Stimulated activated CD4-positive, alpha-beta T cell treated with anti-CD3 and anti-CD28 coated beads, Interleukin-1b, Interleukin-23, amount 100 ng/mL, for 4 hours (primary cell): Measurements from ENCODE around the gene SYNJ1.
"Not testable (repeated sequence)": the region's sequence is repeated elsewhere in the genome, so short reads cannot be mapped to it uniquely, and the experiment has no call there.

Source experiments
- DNase-seq, 2 donors: peaks; one replicate each; pipeline ENCODE4 v3.0.0-alpha.2; 2020; ENCODE audit warnings: low read depth in 2 of 2

The SYNJ1 gene

GRCh38 chr21:32739946-32740345 is 12.1 kb upstream of the SYNJ1 start:
- DNase-seq = no peak

DNA sequence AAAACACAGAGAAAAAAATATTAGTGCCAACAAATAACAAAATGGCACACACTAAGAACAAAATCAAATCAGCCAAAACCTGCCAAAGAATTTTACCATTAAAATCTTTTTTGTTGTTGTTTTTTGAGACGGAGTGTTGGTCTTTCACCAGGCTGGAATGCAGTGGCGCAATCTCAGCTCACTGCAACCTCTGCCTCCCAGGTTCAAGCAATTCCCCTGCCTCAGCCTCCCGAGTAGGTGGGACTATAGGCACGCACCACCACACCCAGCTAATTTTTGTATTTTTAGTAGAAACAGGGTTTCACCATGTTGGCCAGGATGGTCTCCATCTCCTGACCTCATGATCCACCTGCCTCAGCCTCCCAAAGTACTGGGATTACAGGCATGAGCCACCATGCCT is 8.3 kb upstream of the SYNJ1 start:
- DNase-seq = not testable (repeated sequence)

- no peak for DNase-seq
These were observed 7.7 kb upstream of the SYNJ1 start for GRCh38 chr21:32735524-32735923.

DNA sequence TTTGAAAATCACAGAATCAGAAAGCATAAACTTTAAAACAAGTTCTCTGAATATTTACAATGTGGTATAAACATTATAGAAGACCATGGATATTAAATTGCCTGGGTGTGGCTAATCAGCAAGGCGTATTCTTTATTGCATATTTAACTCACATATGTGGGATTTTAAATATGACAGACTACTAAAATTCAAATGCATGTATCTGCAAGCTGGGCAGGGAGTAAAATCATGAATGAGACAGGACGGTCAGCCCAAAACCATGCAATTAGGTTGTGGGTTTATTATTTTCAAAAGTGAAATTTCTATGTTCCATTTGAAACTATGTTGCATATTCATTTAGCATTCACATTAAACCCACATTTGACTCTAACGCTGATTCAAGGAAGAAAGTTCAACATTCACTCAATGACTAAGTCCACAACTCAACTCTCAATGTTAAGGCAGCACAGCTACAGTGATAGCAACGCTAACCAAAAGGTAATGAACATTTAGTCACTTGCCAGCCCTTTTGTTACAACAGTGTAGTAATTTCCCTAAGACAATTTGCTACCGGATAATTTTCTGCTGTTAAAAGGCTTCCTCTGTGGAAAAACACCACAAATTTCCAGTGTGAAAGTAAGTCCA is 6.3 kb upstream of the SYNJ1 start:
- no peak for DNase-seq

- DNase-seq = no peak
These were observed 5.5 kb upstream of the SYNJ1 start for GRCh38 chr21:32733356-32733755.

GRCh38 chr21:32732544-32732943 is 4.7 kb upstream of the SYNJ1 start:
- DNase-seq = no peak

- DNase-seq = no peak
These were observed 1.0 kb upstream of the SYNJ1 start for GRCh38 chr21:32728848-32729247.

DNA sequence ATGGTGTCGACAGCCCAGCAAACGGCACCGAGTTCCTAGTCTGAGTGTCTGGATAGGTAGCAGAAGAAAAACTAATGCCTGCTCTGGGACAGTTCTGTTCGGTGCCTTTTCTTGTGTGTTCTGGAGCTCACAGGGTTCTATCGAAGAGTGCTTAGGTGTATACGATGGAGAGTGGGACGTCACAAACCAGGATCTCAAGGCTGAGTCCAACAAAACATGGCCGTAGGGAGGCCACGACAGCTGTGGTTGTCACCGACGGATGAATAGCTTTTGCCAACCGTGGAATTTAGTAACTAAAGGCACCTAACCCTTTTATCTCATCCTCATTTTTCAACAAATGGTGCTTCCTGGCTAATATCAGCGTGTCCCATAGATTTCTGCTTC is 635 bp upstream of the SYNJ1 start:
- no peak for DNase-seq

DNA sequence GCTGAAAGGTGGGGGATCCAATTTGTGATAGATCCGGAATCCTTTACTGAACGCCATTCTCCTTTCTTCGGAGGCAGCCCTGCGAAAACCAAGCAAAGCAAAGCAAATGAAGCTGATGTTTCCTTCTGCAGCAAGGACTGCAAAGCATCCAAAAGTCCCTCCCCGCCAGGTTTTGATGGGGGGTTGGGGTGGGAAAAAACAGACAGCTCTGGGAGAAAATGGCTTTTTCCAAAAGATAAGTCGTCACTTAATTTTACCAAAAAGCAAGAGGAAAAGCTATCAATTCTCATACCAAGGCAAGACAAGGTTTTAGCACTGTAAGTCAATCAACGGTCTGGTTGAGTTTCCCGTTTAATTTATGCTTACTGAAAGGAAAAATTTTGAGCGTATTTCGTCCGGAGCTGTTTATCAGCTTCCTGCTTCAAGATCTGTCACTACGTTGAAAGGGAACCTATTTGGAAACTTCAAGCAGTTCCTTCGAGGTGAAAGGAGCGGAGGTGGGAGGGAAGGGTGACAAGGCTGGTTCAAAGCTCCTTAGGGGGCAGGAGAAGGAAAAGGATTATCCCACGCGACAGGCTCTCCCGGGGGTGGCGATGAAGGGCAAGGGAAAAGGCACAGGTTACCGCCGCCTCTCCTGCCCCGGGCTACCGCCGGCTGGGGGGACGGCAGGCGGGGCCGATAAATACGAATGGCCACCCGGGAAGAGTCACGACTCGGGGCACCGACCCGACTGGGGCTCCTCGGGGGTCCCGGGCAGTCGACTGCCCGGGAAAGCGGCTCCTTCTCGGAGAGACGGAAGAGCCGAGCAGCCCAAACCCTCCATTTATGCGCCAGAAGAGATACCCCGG is 750 bp downstream of the SYNJ1 start:
- peak in 1 of 2 donors; percentile 12 for DNase-seq

GRCh38 chr21:32719085-32719484 is 8.7 kb downstream of the SYNJ1 start:
- no peak for DNase-seq

GRCh38 chr21:32717851-32718316 is 9.9 kb downstream of the SYNJ1 start:
- no peak for DNase-seq

DNA sequence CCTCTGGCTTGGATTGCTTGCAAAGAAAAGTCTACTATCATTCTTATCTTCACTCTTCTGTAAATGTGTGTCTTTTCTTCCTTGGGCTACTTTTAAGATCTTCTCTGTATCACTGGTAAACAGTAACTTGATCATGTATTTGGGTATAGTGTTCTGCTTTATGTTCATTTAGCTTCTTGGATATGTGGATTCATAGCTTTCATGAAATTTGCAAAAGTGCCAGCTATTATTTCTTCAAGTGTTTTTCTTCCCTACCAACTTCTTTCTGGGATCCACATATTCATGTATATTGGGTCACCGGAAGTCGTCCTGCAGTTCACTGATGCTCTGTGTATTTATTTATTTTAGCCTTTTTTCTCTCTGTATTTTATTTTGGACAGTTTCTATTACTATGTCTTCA is 11.3 kb downstream of the SYNJ1 start:
- no peak for DNase-seq

DNA sequence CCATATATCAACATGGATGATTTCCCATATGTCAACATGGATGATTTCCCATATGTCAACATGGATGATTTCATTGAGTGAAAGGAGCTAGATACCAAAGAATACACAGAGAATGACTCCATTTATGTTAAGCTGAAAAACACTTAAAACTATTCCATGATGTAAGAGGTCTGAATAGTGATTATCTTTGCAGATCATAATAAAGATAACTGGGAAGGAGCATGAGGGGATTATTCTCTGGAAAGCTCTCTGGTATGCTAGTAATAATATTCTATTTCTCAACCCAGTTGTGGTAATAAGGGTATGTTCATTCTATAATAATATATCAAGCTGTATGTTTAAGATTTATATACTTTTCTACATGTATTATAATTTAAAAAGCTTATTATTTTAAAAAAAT is 14.1 kb downstream of the SYNJ1 start:
- DNase-seq = no peak

DNA sequence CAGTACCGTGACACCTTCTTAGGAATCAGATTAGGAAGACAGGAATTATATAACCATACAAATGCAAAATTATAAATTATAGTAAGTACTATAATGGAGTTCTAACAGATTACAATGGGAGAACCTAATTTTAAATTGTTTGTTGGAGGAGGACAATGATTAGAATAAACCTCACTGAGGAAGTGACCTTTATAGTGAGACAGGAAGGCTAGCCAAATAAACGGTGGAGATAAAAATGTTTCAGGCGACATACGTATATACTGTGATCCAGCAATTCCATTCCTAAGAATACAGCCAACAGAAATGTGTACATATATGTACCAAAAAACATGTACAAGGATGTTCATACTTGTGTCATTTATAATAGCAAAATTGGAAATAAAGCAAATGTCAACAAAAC is 15.2 kb downstream of the SYNJ1 start:
- DNase-seq = no peak

- DNase-seq = no peak
These were observed 15.8 kb downstream of the SYNJ1 start for GRCh38 chr21:32712043-32712442.

GRCh38 chr21:32710987-32711386 is 16.8 kb downstream of the SYNJ1 start:
- no peak for DNase-seq

DNA sequence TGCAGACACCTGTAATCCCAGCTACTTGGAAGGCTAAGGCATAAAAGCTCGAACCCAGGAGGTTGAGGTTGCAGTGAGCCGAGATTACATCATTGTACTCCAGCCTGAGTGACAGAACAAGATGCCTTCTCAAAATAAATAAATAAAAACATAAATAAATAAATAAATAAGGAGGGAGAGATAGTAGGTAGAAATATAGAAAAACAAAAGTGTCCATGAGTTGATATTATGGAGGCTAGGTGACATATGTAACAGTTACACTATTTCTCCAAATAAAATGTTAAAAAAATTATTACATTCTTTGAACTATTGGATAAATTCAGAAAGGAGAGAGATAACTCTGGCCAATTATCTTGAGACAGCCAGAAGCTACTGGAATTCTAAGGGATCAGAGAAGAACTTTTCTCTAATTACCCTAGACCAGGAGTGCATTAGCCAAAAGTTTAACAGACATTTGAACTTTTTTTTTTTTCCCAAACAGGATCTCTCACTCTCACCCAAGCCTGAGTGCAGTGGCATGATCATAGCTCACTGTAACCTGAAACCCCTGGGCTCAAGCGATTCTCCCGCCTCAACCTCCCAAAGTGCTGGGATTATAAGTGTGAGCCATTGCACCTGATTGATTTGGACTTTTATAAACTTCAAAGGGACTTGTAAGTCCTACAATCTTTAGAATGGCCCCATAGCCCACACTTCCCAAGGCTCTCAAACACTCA is 17.6 kb downstream of the SYNJ1 start:
- DNase-seq = no peak

GRCh38 chr21:32708069-32708468 is 19.7 kb downstream of the SYNJ1 start:
- DNase-seq = no peak

GRCh38 chr21:32705901-32706300 is 21.9 kb downstream of the SYNJ1 start:
- no peak for DNase-seq

GRCh38 chr21:32705139-32705538 is 22.7 kb downstream of the SYNJ1 start:
- no peak for DNase-seq

GRCh38 chr21:32702702-32703101 is 25.1 kb downstream of the SYNJ1 start:
- DNase-seq = no peak

DNA sequence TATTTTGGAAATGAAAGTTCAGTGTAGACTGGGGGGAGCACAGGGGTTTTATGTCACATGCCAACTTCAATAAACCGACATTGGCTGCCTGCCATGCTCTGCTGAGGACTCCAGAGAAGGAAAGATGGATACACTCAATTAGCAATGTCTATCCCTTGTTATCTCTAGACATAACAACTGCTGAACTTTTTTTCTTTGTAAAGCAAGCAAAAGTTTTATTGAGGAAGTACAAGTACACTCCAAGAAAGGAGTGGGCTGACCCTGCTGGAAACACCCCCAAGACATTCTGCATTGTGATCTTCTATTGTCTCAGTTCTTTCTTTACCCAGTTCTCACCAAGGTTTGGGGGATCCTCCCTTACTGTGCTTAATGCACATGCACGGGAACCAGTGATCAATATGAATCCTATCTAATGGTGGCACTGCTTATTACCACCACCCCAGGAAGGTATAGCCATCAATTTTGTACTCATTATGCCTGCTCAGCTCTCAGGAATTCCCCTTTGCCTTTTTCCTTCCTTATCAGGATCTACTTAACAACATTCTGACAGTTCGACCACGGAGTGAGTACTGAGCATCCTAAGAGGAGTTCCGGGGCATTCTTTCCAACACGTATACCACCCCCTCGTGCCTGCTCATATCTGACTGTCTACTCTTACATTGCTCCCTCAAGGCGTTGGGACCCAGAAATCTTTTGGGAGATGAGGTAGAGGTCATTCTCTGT is 28.7 kb downstream of the SYNJ1 start:
- DNase-seq = no peak
